GM12891 (cell line): ENCODE results near the gene UGT1A7.

ENCODE experiments used
- PAX5 ChIP-seq: IDR thresholded peaks from 2 replicates; pipeline ENCODE4 v1.6.1; 2011; ENCODE audit warnings: low read length, moderate library complexity, mild to moderate bottlenecking; ENCODE audit not compliant: insufficient read depth, severe bottlenecking
- POLR2A ChIP-seq: IDR thresholded peaks from 2 replicates; pipeline ENCODE4 v1.6.1; 2011; ENCODE audit warnings: low read depth, low read length, control low read depth
- POLR2AphosphoS5 ChIP-seq: IDR thresholded peaks from 2 replicates; pipeline ENCODE4 v1.6.1; 2011; ENCODE audit warnings: low read depth, low read length, control low read depth

- TF ChIP-seq POLR2A (no peak), POLR2AphosphoS5 (no peak), PAX5 (no peak)
Observed at GRCh38 chr2:233698740-233699139, 17.0 kb downstream of the UGT1A7 start.
